ENCODE measurements around the gene ZFP91.

GRCh38 chr11:58629857-58630256, 51.0 kb downstream of the ZFP91 start:
- peak in 1 of 4 experiments; percentile 39 for TF ChIP-seq CTCF (IDR thresholded peaks at IDR 0.05)
- TF ChIP-seq POLR2A (IDR thresholded peaks at IDR 0.05), result no peak

All from uterus (tissue), 2 donors.